SK-N-SH (cell line): ENCODE data around the gene BMP6. TPM values are rescaled to one million over a fixed set of nuclear protein-coding genes. Genes with fewer than 3 reads are reported as not detected.

ENCODE experiments used
- CTCF ChIA-PET: fragments of 300-600, 350-600 bp; formaldehyde crosslinking; extraction: SDS; loops from one replicate; lab custom pipeline; 2021; lab: Yijun Ruan, JAX
- POLR2A ChIA-PET: fragments of 350-600 bp; sonication (Branson Sonifier 250); formaldehyde crosslinking; extraction: SDS; loops from one replicate; lab custom pipeline; 2020; ENCODE audit warnings: antibody characterized with exemption, inconsistent platforms; lab: Yijun Ruan, JAX
- DNase-seq: peaks from one replicate; pipeline ENCODE4 v3.0.0; 2012
- H2AFZ ChIP-seq: fragments of 200-600 bp; sonication (generic); 2 replicates; pipeline ENCODE4 v1.8.1; 2016; ENCODE audit warnings: antibody characterized with exemption, mild to moderate bottlenecking, low read depth
- H3F3A ChIP-seq: fragments of 200-600 bp; sonication (generic); replicated peaks from 2 replicates; pipeline ENCODE3; 2016; ENCODE audit warnings: antibody characterized with exemption, mild to moderate bottlenecking; ENCODE audit not compliant: insufficient read depth
- H3K27ac ChIP-seq, 2 experiments: fragments of 200-500 bp in 1 of 2; fragments of 200-600 bp in 1 of 2; sonication (Bioruptor generic) in 1 of 2; sonication (generic), shearing (Covaris generic) in 1 of 2; 2 replicates each; pipeline versions ENCODE4 v1.5.1 to v1.6.1; 2014 to 2016; ENCODE audit warnings: low read depth in 2 of 2, inconsistent platforms in 1 of 2, low read length in 1 of 2, mild to moderate bottlenecking in 1 of 2, mixed read lengths in 1 of 2
- H3K27me3 ChIP-seq: fragments of 200-600 bp; sonication (generic), shearing (Covaris generic); 2 replicates; pipeline ENCODE4 v1.6.1; 2016; ENCODE audit warnings: mixed run types; ENCODE audit not compliant: insufficient read depth
- H3K36me3 ChIP-seq, 2 experiments: fragments of 200-500 bp in 1 of 2; fragments of 200-600 bp in 1 of 2; sonication (Bioruptor generic) in 1 of 2; sonication (generic) in 1 of 2; replicated peaks in 1 of 2; 2 replicates each; pipeline versions ENCODE3 to v1.5.1; 2014 to 2016; ENCODE audit warnings: low read length in 1 of 2, mild to moderate bottlenecking in 1 of 2; ENCODE audit not compliant: insufficient read depth in 2 of 2, control insufficient read depth in 1 of 2
- H3K4me1 ChIP-seq, 2 experiments: fragments of 200-500 bp in 1 of 2; fragments of 200-600 bp in 1 of 2; sonication (Bioruptor generic) in 1 of 2; sonication (generic), shearing (Covaris generic) in 1 of 2; 2 replicates each; pipeline versions ENCODE4 v1.5.1 to v1.6.1; 2014 to 2016; ENCODE audit warnings: low read depth in 1 of 2, low read length in 1 of 2, mixed run types in 1 of 2; ENCODE audit not compliant: insufficient read depth in 2 of 2, control insufficient read depth in 1 of 2
- H3K4me2 ChIP-seq: fragments of 200-600 bp; sonication (generic), shearing (Covaris generic); 2 replicates; pipeline ENCODE4 v1.6.1; 2017; ENCODE audit warnings: mixed run types
- H3K4me3 ChIP-seq, 2 experiments: fragments of 200-500 bp in 1 of 2; fragments of 200-600 bp in 1 of 2; sonication (Bioruptor generic) in 1 of 2; sonication (generic), shearing (Covaris generic) in 1 of 2; 2 replicates each; pipeline versions ENCODE4 v1.5.1 to v1.8.1; 2014 to 2016; ENCODE audit warnings: low read depth in 2 of 2, inconsistent platforms in 1 of 2, low read length in 1 of 2, mild to moderate bottlenecking in 1 of 2, mixed read lengths in 1 of 2, moderate library complexity in 1 of 2
- H3K79me2 ChIP-seq: fragments of 200-600 bp; sonication (generic); 2 replicates; pipeline ENCODE4 v1.8.1; 2017; ENCODE audit warnings: mild to moderate bottlenecking; ENCODE audit not compliant: insufficient read depth
- H3K9ac ChIP-seq: fragments of 200-600 bp; sonication (generic); 2 replicates; pipeline ENCODE4 v1.6.1; 2017; ENCODE audit warnings: mixed run types
- H3K9me2 ChIP-seq: fragments of 200-600 bp; sonication (generic); 2 replicates; pipeline ENCODE4 v1.6.1; 2017; ENCODE audit warnings: mixed run types
- H3K9me3 ChIP-seq: fragments of 200-600 bp; sonication (generic); 2 replicates; pipeline ENCODE4 v1.6.1; 2017; ENCODE audit warnings: mixed run types, mild to moderate bottlenecking, moderate library complexity
- H4K20me1 ChIP-seq: fragments of 200-600 bp; sonication (generic); 2 replicates; pipeline ENCODE4 v1.6.1; 2017; ENCODE audit warnings: mild to moderate bottlenecking, mixed run types; ENCODE audit not compliant: insufficient read depth
- ELF1 ChIP-seq: IDR thresholded peaks from 2 replicates; pipeline ENCODE4 v1.4.0; 2012
- EP300 ChIP-seq, 2 experiments: IDR thresholded peaks; 2 replicates each; pipeline versions ENCODE4 v1.4.0 to v1.6.1; 2012; ENCODE audit warnings: borderline replicate concordance in 1 of 2, low read depth in 1 of 2, low read length in 1 of 2
- FOXM1 ChIP-seq: IDR thresholded peaks from 2 replicates; pipeline ENCODE4 v1.4.0; 2012; ENCODE audit warnings: low read depth, mild to moderate bottlenecking
- GABPA ChIP-seq: IDR thresholded peaks from 2 replicates; pipeline ENCODE4 v1.4.0; 2012; ENCODE audit warnings: low read depth, mild to moderate bottlenecking
- GATA2 ChIP-seq: sonication (generic); formaldehyde crosslinking; IDR thresholded peaks from 2 replicates; pipeline ENCODE4 v1.5.0; 2020; ENCODE audit warnings: mild to moderate bottlenecking, missing genetic modification reagents
- JUND ChIP-seq: IDR thresholded peaks from 2 replicates; pipeline ENCODE4 v1.4.0; 2012
- MXI1 ChIP-seq: IDR thresholded peaks from 2 replicates; pipeline ENCODE4 v1.6.1; 2012; ENCODE audit warnings: mild to moderate bottlenecking, low read depth, low read length, improper control_type of control experiment
- NFIC ChIP-seq: IDR thresholded peaks from 2 replicates; pipeline ENCODE4 v1.4.0; 2012; ENCODE audit warnings: borderline replicate concordance
- POLR2AphosphoS5 ChIP-seq: IDR thresholded peaks from 2 replicates; pipeline ENCODE4 v1.6.1; 2012; ENCODE audit warnings: low read depth, low read length
- RAD21 ChIP-seq: IDR thresholded peaks from 2 replicates; pipeline ENCODE4 v1.6.1; 2012; ENCODE audit warnings: mild to moderate bottlenecking, low read length
- RCOR1 ChIP-seq: fragments of 150-350 bp; IDR thresholded peaks from 2 replicates; pipeline ENCODE4 v1.6.1; 2017; ENCODE audit warnings: antibody characterized with exemption, low read length
- TCF12 ChIP-seq: IDR thresholded peaks from 2 replicates; pipeline ENCODE4 v1.4.0; 2012
- TEAD4 ChIP-seq: IDR thresholded peaks from 2 replicates; pipeline ENCODE4 v1.4.0; 2012; ENCODE audit warnings: mild to moderate bottlenecking, borderline replicate concordance; ENCODE audit not compliant: insufficient read depth
- WGBS: methylation state at CpG from one replicate; pipeline ENCODE4 v1.1.6; 2017; ENCODE audit warnings: low lambda C conversion rate; 5-methylcytosine and 5-hydroxymethylcytosine counted together
- polyA plus RNA-seq, 3 experiments: library from polyadenylated mRNA; depleted of rRNA; stranded (reverse); fragments of >200 nt; gene quantifications; 2 replicates each; pipeline ENCODE4 v1.2.3, GENCODE V29; 2012
- TF ChIP-seq, protein P1 (sequence below): fragments of 150-350 bp; IDR thresholded peaks from 2 replicates; pipeline ENCODE4 v1.6.1; 2017; ENCODE audit warnings: antibody characterized with exemption, low read length, low read depth, borderline replicate concordance
- TF ChIP-seq, protein P2 (sequence below): fragments of 200-600 bp; sonication (generic); IDR thresholded peaks from 2 replicates; pipeline ENCODE4 v1.6.1; 2017; ENCODE audit warnings: antibody characterized with exemption, mild to moderate bottlenecking, moderate library complexity
- TF ChIP-seq, protein P3 (sequence below): IDR thresholded peaks from 2 replicates; pipeline ENCODE4 v1.6.1; 2012; ENCODE audit warnings: mild to moderate bottlenecking, low read depth, low read length, moderate library complexity
- TF ChIP-seq, protein P4 (sequence below): fragments of 150-350 bp; IDR thresholded peaks from 2 replicates; pipeline ENCODE4 v1.6.1; 2016; ENCODE audit warnings: mild to moderate bottlenecking, low read depth, low read length

Gene BMP6
- polyA plus RNA-seq, 1 of the 3 experiments (the other 2 are of a cell fraction), result not detected

DNA sequence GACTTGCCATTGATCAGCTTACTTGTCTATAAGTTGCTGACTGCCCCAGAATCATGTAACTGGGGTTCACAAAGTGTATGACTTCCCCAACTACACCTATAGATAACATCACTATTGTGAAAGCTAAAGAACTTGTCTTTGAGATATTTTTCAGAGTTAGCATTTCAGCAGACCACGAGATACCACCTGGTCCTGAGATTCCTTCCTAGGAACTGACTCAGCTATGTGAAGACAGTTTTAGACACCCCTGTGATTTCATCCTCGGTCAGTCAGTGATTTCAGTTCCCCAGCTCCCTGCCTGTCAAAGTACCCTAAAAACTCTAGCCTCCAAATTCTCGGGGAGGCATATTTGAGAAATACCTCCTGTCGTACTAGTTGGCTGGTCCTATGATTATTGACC lies 122.3 kb downstream of the BMP6 start:
- Histone ChIP-seq H3K4me3 (no peak overlapping the region), H3F3A (no peaks in the 10 kb centered on the region), H4K20me1 (no peaks in the 10 kb centered on the region), H3K9me2 (no peaks in the 10 kb centered on the region), H3K4me1 (no peaks in the 10 kb centered on the region), H2AFZ (no peak overlapping the region), H3K79me2 (no peaks in the 10 kb centered on the region), H3K36me3 (no peaks in the 10 kb centered on the region), H3K27ac (no peak overlapping the region), H3K9me3 (0 out of 2 replicates have a peak, but pooled peaks cover 2% of the 10 kb centered on the region), H3K4me2 (no peak overlapping the region), H3K27me3 (peaks cover 8% of the 10 kb centered on the region; the same call in 1 of the 2 replicates), H3K9ac (no peak overlapping the region)
- POLR2A ChIA-PET, result no interaction called here
- DNase-seq, result no peak
- TF ChIP-seq FOXM1 (no peak), RCOR1 (no peak), EP300 (IDR thresholded peaks at IDR 0.05; ENCODE audit: borderline replicate concordance in 1 of 2, low read depth in 1 of 2, low read length in 1 of 2) (no peak), GABPA (no peak), TEAD4 (no peak), RAD21 (no peak), GATA2 (CRISPR knock-in tag) (no peak), TCF12 (no peak), ELF1 (no peak), JUND (no peak), POLR2AphosphoS5 (no peak), NFIC (no peak), MXI1 (no peak)
- TF ChIP-seq, protein P1, sequence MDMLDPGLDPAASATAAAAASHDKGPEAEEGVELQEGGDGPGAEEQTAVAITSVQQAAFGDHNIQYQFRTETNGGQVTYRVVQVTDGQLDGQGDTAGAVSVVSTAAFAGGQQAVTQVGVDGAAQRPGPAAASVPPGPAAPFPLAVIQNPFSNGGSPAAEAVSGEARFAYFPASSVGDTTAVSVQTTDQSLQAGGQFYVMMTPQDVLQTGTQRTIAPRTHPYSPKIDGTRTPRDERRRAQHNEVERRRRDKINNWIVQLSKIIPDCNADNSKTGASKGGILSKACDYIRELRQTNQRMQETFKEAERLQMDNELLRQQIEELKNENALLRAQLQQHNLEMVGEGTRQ, result no peak
- TF ChIP-seq, protein P2, sequence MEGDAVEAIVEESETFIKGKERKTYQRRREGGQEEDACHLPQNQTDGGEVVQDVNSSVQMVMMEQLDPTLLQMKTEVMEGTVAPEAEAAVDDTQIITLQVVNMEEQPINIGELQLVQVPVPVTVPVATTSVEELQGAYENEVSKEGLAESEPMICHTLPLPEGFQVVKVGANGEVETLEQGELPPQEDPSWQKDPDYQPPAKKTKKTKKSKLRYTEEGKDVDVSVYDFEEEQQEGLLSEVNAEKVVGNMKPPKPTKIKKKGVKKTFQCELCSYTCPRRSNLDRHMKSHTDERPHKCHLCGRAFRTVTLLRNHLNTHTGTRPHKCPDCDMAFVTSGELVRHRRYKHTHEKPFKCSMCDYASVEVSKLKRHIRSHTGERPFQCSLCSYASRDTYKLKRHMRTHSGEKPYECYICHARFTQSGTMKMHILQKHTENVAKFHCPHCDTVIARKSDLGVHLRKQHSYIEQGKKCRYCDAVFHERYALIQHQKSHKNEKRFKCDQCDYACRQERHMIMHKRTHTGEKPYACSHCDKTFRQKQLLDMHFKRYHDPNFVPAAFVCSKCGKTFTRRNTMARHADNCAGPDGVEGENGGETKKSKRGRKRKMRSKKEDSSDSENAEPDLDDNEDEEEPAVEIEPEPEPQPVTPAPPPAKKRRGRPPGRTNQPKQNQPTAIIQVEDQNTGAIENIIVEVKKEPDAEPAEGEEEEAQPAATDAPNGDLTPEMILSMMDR, result no peak
- TF ChIP-seq, protein P3, sequence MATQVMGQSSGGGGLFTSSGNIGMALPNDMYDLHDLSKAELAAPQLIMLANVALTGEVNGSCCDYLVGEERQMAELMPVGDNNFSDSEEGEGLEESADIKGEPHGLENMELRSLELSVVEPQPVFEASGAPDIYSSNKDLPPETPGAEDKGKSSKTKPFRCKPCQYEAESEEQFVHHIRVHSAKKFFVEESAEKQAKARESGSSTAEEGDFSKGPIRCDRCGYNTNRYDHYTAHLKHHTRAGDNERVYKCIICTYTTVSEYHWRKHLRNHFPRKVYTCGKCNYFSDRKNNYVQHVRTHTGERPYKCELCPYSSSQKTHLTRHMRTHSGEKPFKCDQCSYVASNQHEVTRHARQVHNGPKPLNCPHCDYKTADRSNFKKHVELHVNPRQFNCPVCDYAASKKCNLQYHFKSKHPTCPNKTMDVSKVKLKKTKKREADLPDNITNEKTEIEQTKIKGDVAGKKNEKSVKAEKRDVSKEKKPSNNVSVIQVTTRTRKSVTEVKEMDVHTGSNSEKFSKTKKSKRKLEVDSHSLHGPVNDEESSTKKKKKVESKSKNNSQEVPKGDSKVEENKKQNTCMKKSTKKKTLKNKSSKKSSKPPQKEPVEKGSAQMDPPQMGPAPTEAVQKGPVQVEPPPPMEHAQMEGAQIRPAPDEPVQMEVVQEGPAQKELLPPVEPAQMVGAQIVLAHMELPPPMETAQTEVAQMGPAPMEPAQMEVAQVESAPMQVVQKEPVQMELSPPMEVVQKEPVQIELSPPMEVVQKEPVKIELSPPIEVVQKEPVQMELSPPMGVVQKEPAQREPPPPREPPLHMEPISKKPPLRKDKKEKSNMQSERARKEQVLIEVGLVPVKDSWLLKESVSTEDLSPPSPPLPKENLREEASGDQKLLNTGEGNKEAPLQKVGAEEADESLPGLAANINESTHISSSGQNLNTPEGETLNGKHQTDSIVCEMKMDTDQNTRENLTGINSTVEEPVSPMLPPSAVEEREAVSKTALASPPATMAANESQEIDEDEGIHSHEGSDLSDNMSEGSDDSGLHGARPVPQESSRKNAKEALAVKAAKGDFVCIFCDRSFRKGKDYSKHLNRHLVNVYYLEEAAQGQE, result no peak
- TF ChIP-seq, protein P4, sequence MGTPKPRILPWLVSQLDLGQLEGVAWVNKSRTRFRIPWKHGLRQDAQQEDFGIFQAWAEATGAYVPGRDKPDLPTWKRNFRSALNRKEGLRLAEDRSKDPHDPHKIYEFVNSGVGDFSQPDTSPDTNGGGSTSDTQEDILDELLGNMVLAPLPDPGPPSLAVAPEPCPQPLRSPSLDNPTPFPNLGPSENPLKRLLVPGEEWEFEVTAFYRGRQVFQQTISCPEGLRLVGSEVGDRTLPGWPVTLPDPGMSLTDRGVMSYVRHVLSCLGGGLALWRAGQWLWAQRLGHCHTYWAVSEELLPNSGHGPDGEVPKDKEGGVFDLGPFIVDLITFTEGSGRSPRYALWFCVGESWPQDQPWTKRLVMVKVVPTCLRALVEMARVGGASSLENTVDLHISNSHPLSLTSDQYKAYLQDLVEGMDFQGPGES, result no peak
- CTCF ChIA-PET, result no interaction called here
- WGBS, result 7% methylated on average over 4 of the region's 4 CpGs
